Natural killer cell (primary cell): Measurements from ENCODE around the gene CIPC. TPM values are rescaled to one million over a fixed set of nuclear protein-coding genes. Genes with fewer than 3 reads are reported as not detected.

Source experiments
- ATAC-seq, 3 donors: fragments of 150-1000 bp in 2 of 3; fragments of 200-7000 bp in 1 of 3; cut with Tn5 transposase; 1 replicate in 1 of 3; 2 replicates in 2 of 3; pipeline ENCODE4 v1.10.0; 2021; ENCODE audit warnings: mild to moderate bottlenecking in 2 of 3, moderate library complexity in 2 of 3
- DNase-seq, 2 donors: peaks; one replicate each; pipeline versions ENCODE4 v3.0.0 to v3.0.0-alpha.2; 2013 to 2021; ENCODE audit warnings: mixed read lengths in 1 of 2
- H3K27ac ChIP-seq: one replicate; pipeline ENCODE4 v1.5.1; 2013; ENCODE audit warnings: mild to moderate bottlenecking, low read length
- H3K27me3 ChIP-seq: one replicate; pipeline ENCODE4 v1.6.1; 2013; ENCODE audit warnings: low read length; ENCODE audit not compliant: control insufficient read depth, insufficient read depth
- H3K36me3 ChIP-seq: one replicate; pipeline ENCODE4 v1.6.1; 2013; ENCODE audit warnings: low read length; ENCODE audit not compliant: control insufficient read depth, insufficient read depth
- H3K4me1 ChIP-seq: one replicate; pipeline ENCODE4 v1.6.1; 2013; ENCODE audit warnings: low read length; ENCODE audit not compliant: control insufficient read depth, insufficient read depth
- H3K4me3 ChIP-seq: one replicate; pipeline ENCODE4 v1.5.1; 2013; ENCODE audit warnings: low read length
- H3K9me3 ChIP-seq: one replicate; pipeline ENCODE4 v1.6.1; 2013; ENCODE audit warnings: low read length; ENCODE audit not compliant: control insufficient read depth, insufficient read depth
- H3K27ac Mint-ChIP-seq, 2 donors: one replicate each; pipeline ENCODE4 v1.8.0; 2022; ENCODE audit warnings: mild to moderate bottlenecking in 2 of 2, mixed read lengths in 2 of 2, moderate library complexity in 1 of 2
- H3K27me3 Mint-ChIP-seq, 2 donors: one replicate each; pipeline ENCODE4 v1.8.0; 2022; ENCODE audit warnings: low read depth in 2 of 2, mixed read lengths in 2 of 2
- H3K36me3 Mint-ChIP-seq: one replicate; pipeline ENCODE4 v1.8.0; 2022; ENCODE audit warnings: mixed read lengths
- H3K4me1 Mint-ChIP-seq, 2 donors: one replicate each; pipeline ENCODE4 v1.8.0; 2022; ENCODE audit warnings: mixed read lengths in 2 of 2
- H3K4me3 Mint-ChIP-seq: one replicate; pipeline ENCODE4 v1.8.0; 2022; ENCODE audit warnings: mild to moderate bottlenecking, moderate library complexity, mixed read lengths
- H3K9me3 Mint-ChIP-seq, 2 donors: one replicate each; pipeline ENCODE4 v1.8.0; 2022; ENCODE audit warnings: mixed read lengths in 2 of 2
- WGBS: methylation state at CpG from one replicate; pipeline ENCODE4 v1.1.7; 2013; ENCODE audit warnings: missing lambda C conversion rate; ENCODE audit not compliant: insufficient coverage; 5-methylcytosine and 5-hydroxymethylcytosine counted together
- intact Hi-C: fragments of 100-400 bp; cut with micrococcal nuclease; formaldehyde crosslinking; loops from one replicate; pipeline ENCODE4 v1.14.2; 2022
- total RNA-seq, 4 donors: library from RNA; stranded (reverse); fragments of 120-200 nt in 1 of 4; gene quantifications; one replicate each; pipeline versions ENCODE4 v1.2.3 to v1.2.4, GENCODE V29; 2013 to 2022
- TF ChIP-seq, protein P1 (sequence below): fragments of 200-600 bp; IDR thresholded peaks from one replicate; pipeline ENCODE4 v1.8.0; 2022; ENCODE audit warnings: antibody characterized with exemption

Gene CIPC
- total RNA-seq, 3 donors from 2014 or later (not counting 1 experiment from before 2014, with no cell fraction given): 7.1 to 10.0 (median 9.9) TPM

DNA sequence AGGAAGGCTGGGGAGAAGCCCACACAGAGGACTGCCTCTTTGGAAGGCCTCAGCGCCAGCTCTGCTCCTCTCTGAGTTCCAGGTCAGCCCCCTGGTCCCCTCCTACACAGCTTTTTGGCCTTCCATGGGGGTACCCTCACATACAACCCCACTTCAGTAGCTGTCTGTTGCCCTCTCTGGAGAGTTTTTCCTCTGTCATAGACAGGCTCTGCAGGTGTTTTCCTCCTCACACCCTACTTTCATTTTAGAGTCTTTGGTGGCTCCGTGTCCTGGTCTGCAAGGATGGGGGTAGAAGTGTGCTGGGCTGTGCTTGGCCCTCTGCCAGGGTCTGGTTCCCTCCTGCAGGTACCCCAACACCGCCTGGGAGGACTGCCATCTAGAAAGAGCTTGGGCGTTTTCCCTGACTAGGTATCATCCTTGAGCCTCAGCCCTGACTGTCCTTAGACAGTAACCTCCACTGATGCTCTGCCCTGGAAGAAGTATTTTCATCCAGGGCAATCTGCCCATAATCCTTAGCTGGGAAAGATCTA is 28.5 kb downstream of the CIPC start:
- intact Hi-C loops: no loop called here
- H3K27ac Mint-ChIP-seq: no peak overlapping the region
- TF ChIP-seq, protein P1, sequence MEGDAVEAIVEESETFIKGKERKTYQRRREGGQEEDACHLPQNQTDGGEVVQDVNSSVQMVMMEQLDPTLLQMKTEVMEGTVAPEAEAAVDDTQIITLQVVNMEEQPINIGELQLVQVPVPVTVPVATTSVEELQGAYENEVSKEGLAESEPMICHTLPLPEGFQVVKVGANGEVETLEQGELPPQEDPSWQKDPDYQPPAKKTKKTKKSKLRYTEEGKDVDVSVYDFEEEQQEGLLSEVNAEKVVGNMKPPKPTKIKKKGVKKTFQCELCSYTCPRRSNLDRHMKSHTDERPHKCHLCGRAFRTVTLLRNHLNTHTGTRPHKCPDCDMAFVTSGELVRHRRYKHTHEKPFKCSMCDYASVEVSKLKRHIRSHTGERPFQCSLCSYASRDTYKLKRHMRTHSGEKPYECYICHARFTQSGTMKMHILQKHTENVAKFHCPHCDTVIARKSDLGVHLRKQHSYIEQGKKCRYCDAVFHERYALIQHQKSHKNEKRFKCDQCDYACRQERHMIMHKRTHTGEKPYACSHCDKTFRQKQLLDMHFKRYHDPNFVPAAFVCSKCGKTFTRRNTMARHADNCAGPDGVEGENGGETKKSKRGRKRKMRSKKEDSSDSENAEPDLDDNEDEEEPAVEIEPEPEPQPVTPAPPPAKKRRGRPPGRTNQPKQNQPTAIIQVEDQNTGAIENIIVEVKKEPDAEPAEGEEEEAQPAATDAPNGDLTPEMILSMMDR: no peak
- Histone ChIP-seq H3K9me3 (no peaks in the 10 kb centered on the region), H3K4me1 (peaks cover 40% of the 10 kb centered on the region), H3K36me3 (no peaks in the 10 kb centered on the region), H3K27ac (no peak overlapping the region), H3K4me3 (no peak overlapping the region), H3K27me3 (peaks cover 5% of the 10 kb centered on the region)
- DNase-seq (no peak), ATAC-seq (no peak)
- peaks cover 26 to 35% of the 10 kb centered on the region in 2 donors for H3K27me3 Mint-ChIP-seq
- H3K36me3 Mint-ChIP-seq: no peaks in the 10 kb centered on the region
- H3K4me3 Mint-ChIP-seq: no peak overlapping the region
- 71% methylated on average over 4 of the region's 4 CpGs for WGBS
- H3K9me3 Mint-ChIP-seq: no peaks in the 10 kb centered on the region
- H3K4me1 Mint-ChIP-seq: peaks cover 12 to 19% of the 10 kb centered on the region in 2 donors

DNA sequence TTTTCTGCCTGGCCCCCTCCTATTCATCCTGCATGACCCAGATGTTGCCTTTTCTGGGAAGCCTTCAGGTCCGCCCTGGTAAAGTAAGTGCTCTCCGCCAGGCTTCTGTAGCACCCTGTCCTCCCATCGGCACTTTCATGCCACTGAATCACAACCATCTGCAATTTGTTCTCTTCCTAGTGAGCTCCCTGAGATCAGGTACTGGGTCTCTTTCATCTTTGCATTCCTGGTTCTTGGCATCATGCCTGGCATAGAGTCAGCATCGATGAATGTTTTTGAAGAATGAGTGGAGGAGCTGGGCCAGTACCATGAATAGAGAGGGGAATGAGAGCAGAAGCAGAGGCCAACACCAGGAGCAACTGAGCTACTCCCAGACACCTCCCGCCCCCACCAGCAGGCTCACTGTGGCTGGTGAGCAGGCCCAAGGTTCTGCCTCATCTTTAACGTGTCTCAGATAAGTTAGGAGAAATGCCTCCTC is 30.4 kb downstream of the CIPC start:
- Histone ChIP-seq H3K36me3 (no peaks in the 10 kb centered on the region), H3K27me3 (peaks cover 8% of the 10 kb centered on the region), H3K4me1 (peaks cover 23% of the 10 kb centered on the region), H3K9me3 (no peaks in the 10 kb centered on the region), H3K4me3 (no peak overlapping the region), H3K27ac (no peak overlapping the region)
- H3K9me3 Mint-ChIP-seq: no peaks in the 10 kb centered on the region
- H3K4me3 Mint-ChIP-seq: no peak overlapping the region
- intact Hi-C loops: no loop called here
- H3K36me3 Mint-ChIP-seq: no peaks in the 10 kb centered on the region
- no peak for ATAC-seq
- 83% methylated on average over 6 of the region's 6 CpGs for WGBS
- H3K4me1 Mint-ChIP-seq: peaks cover 5 to 10% of the 10 kb centered on the region in 2 donors
- no peak overlapping the region for H3K27ac Mint-ChIP-seq
- peaks cover 46 to 52% of the 10 kb centered on the region in 2 donors for H3K27me3 Mint-ChIP-seq
- DNase-seq: no peak
- TF ChIP-seq, protein P1: no peak

DNA sequence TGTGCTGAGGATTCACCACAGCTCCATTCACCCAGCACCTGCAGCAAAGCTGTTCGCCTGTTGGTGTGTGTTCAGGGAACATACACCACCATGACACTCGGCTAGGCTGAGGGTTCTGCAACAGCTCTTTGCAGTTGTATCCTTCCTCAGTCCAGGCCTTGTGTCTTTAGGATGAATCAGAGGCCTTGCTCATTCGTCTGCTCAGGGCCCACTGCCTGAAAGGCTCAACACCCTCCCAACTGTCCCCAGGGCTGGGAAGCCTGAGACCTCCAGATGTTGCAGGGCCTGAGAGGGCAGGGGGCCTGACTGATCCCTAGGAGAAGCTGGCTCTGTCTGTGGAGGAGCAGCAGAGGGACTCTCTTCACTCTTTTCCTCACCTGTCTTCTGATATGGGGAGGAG is 32.3 kb downstream of the CIPC start:
- Histone ChIP-seq H3K27me3 (peaks cover 13% of the 10 kb centered on the region), H3K4me1 (peaks cover 5% of the 10 kb centered on the region), H3K36me3 (no peaks in the 10 kb centered on the region), H3K4me3 (no peak overlapping the region), H3K9me3 (no peaks in the 10 kb centered on the region), H3K27ac (no peak overlapping the region)
- Mint-ChIP-seq H3K9me3 (no peaks in the 10 kb centered on the region), H3K27ac (no peak overlapping the region), H3K36me3 (no peaks in the 10 kb centered on the region), H3K27me3 (peaks cover 62 to 66% of the 10 kb centered on the region in 2 donors), H3K4me3 (no peak overlapping the region), H3K4me1 (peaks cover 3 to 8% of the 10 kb centered on the region in 2 donors)
- WGBS: 69% methylated on average over 3 of the region's 3 CpGs
- DNase-seq: no peak
- intact Hi-C loops: no loop called here
- no peak for ATAC-seq
- TF ChIP-seq, protein P1: no peak

DNA sequence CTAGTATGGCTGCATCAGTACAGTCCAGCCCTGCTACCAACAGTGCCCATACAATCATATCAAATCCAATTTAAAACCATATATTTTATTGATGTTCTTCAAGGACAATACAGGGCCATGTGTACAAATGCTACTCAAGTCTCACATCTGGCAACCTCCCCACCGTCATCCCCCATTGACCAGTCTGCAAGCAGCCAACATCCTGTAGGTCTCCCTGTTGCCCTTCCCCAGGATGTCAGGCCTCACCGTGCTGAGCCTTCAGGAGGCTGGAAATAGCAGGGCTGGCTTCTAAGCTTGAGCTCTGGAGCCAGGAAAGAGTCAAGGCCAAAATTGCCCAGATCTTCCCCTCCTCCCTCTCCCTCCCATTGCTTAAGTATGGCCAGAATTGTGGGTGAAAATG is 33.1 kb downstream of the CIPC start:
- TF ChIP-seq, protein P1: no peak
- no peak overlapping the region for H3K4me3 ChIP-seq
- H3K27ac Mint-ChIP-seq: no peak overlapping the region
- intact Hi-C loops: no loop called here
- peaks cover 9% of the 10 kb centered on the region for H3K27me3 ChIP-seq
- peaks cover 58 to 63% of the 10 kb centered on the region in 2 donors for H3K27me3 Mint-ChIP-seq
- H3K36me3 Mint-ChIP-seq: no peaks in the 10 kb centered on the region
- ATAC-seq (no peak), DNase-seq (no peak)
- H3K4me3 Mint-ChIP-seq: no peak overlapping the region
- H3K4me1 Mint-ChIP-seq: peaks cover 0 to 6% of the 10 kb centered on the region in 2 donors
- H3K9me3 ChIP-seq: no peaks in the 10 kb centered on the region
- no peak overlapping the region for H3K27ac ChIP-seq
- H3K4me1 ChIP-seq: no peaks in the 10 kb centered on the region
- H3K9me3 Mint-ChIP-seq: no peaks in the 10 kb centered on the region
- 70% methylated on average over 2 of the region's 2 CpGs for WGBS
- H3K36me3 ChIP-seq: no peaks in the 10 kb centered on the region
